GM21390 (cell line): ENCODE results near the gene PRKCE.

Source experiments
- ATAC-seq: cut with Tn5 transposase; IDR thresholded peaks from one replicate; pipeline ENCODE4 v1.9.1; 2021; ENCODE audit not compliant: unreplicated experiment

PRKCE gene

GRCh38 chr2:45721150-45721549, 69.7 kb downstream of the PRKCE start:
- ATAC-seq = no peak

GRCh38 chr2:45722477-45722876, 71.0 kb downstream of the PRKCE start:
- no peak for ATAC-seq

GRCh38 chr2:45723857-45724256, 72.4 kb downstream of the PRKCE start:
- no peak for ATAC-seq

- peak; percentile 33 for ATAC-seq
These were observed 72.9 kb downstream of the PRKCE start for GRCh38 chr2:45724335-45724734.

- ATAC-seq = no peak
These were observed 74.3 kb downstream of the PRKCE start for GRCh38 chr2:45725731-45726130.

GRCh38 chr2:45726188-45726587, 74.7 kb downstream of the PRKCE start:
- no peak for ATAC-seq

GRCh38 chr2:45728458-45728942, 77.0 kb downstream of the PRKCE start:
- ATAC-seq = peak; percentile 77

- peak; percentile 55 for ATAC-seq
These were observed 78.5 kb downstream of the PRKCE start for GRCh38 chr2:45729753-45730512.

- ATAC-seq = no peak
These were observed 79.7 kb downstream of the PRKCE start for GRCh38 chr2:45731141-45731540.

GRCh38 chr2:45732436-45732835, 81.0 kb downstream of the PRKCE start:
- no peak for ATAC-seq

- ATAC-seq = no peak
These were observed 81.5 kb downstream of the PRKCE start for GRCh38 chr2:45732946-45733345.

- ATAC-seq = no peak
These were observed 82.9 kb downstream of the PRKCE start for GRCh38 chr2:45734336-45734735.

- ATAC-seq = no peak
These were observed 83.5 kb downstream of the PRKCE start for GRCh38 chr2:45734952-45735351.

- no peak for ATAC-seq
These were observed 85.6 kb downstream of the PRKCE start for GRCh38 chr2:45736757-45737704.

- ATAC-seq = no peak
These were observed 88.5 kb downstream of the PRKCE start for GRCh38 chr2:45739796-45740485.

- no peak for ATAC-seq
These were observed 89.8 kb downstream of the PRKCE start for GRCh38 chr2:45741161-45741850.

GRCh38 chr2:45743531-45744396, 92.3 kb downstream of the PRKCE start:
- ATAC-seq = no peak

GRCh38 chr2:45745231-45745630, 93.8 kb downstream of the PRKCE start:
- no peak for ATAC-seq

- no peak for ATAC-seq
These were observed 95.4 kb downstream of the PRKCE start for GRCh38 chr2:45746888-45747287.

- ATAC-seq = no peak
These were observed 95.9 kb downstream of the PRKCE start for GRCh38 chr2:45747363-45747762.
